ENCODE results near the gene GDI1. TPM values are rescaled to one million over a fixed set of nuclear protein-coding genes. Genes with fewer than 3 reads are reported as not detected.
"Not testable (repeated sequence)": the region's sequence is repeated elsewhere in the genome, so short reads cannot be mapped to it uniquely, and the experiment has no call there.

GDI1 gene
- total RNA-seq, 1 donor from 2014 or later: 152 TPM

GRCh38 chrX:154397888-154398667 is 38.9 kb upstream of the GDI1 start, which contains the start of gene RPL10:
Gene RPL10, plus strand, starts transcription at chrX:154398377. Its CDS starts 143 bp downstream, at chrX:154398520.
- H3K9me3 Mint-ChIP-seq (ENCODE audit: unreplicated experiment): no peaks in the 10 kb centered on the region

GRCh38 chrX:154398668-154399526 is 38.1 kb upstream of the GDI1 start:
- H3K9me3 Mint-ChIP-seq (ENCODE audit: unreplicated experiment): no peaks in the 10 kb centered on the region
- H3K27ac Mint-ChIP-seq (ENCODE audit: unreplicated experiment): peak overlapping the region; percentile 99
- peak; percentile 79 for TF ChIP-seq CTCF (IDR thresholded peaks at IDR 0.05)
- no peaks in the 10 kb centered on the region for H3K27me3 Mint-ChIP-seq (ENCODE audit: unreplicated experiment)
- peaks cover 15% of the 10 kb centered on the region for H3K4me1 Mint-ChIP-seq (ENCODE audit: unreplicated experiment)
- peak; percentile 94 for DNase-seq (ENCODE audit: extremely low spot score, unreplicated experiment)
- H3K36me3 Mint-ChIP-seq (ENCODE audit: unreplicated experiment): peaks cover 13% of the 10 kb centered on the region
- H3K4me3 Mint-ChIP-seq (ENCODE audit: unreplicated experiment): peak overlapping the region; percentile 97

More at GRCh38 chrX:154397888-154398667, 38.9 kb upstream of the GDI1 start, which contains the start of gene RPL10:
- no peak for TF ChIP-seq CTCF (IDR thresholded peaks at IDR 0.05)
- Mint-ChIP-seq H3K27me3 (ENCODE audit: unreplicated experiment) (no peaks in the 10 kb centered on the region), H3K4me1 (ENCODE audit: unreplicated experiment) (peaks cover 15% of the 10 kb centered on the region), H3K4me3 (ENCODE audit: unreplicated experiment) (peak within 1 kb of the TSS; percentile 97), H3K36me3 (ENCODE audit: unreplicated experiment) (peaks cover 13% of the 10 kb centered on the region), H3K27ac (ENCODE audit: unreplicated experiment) (peak within 1 kb of the TSS; percentile 99)
- DNase-seq (ENCODE audit: extremely low spot score, unreplicated experiment): peak; percentile 98

GRCh38 chrX:154399527-154400368 is 37.2 kb upstream of the GDI1 start:
- Mint-ChIP-seq H3K4me1 (ENCODE audit: unreplicated experiment) (peaks cover 15% of the 10 kb centered on the region), H3K9me3 (ENCODE audit: unreplicated experiment) (no peaks in the 10 kb centered on the region), H3K4me3 (ENCODE audit: unreplicated experiment) (peak overlapping the region; percentile 97), H3K27ac (ENCODE audit: unreplicated experiment) (peak overlapping the region; percentile 99), H3K27me3 (ENCODE audit: unreplicated experiment) (no peaks in the 10 kb centered on the region), H3K36me3 (ENCODE audit: unreplicated experiment) (peaks cover 15% of the 10 kb centered on the region)
- TF ChIP-seq CTCF (IDR thresholded peaks at IDR 0.05): no peak
- no peak for DNase-seq (ENCODE audit: extremely low spot score, unreplicated experiment)

- not testable (repeated sequence) for H3K27me3 Mint-ChIP-seq (ENCODE audit: unreplicated experiment); H3K27ac Mint-ChIP-seq (ENCODE audit: unreplicated experiment); H3K9me3 Mint-ChIP-seq (ENCODE audit: unreplicated experiment); DNase-seq (ENCODE audit: extremely low spot score, unreplicated experiment)
- Mint-ChIP-seq H3K4me1 (ENCODE audit: unreplicated experiment) (peaks cover 15% of the 10 kb centered on the region), H3K36me3 (ENCODE audit: unreplicated experiment) (peaks cover 15% of the 10 kb centered on the region), H3K4me3 (ENCODE audit: unreplicated experiment) (peak overlapping the region; percentile 97)
Observed at GRCh38 chrX:154400369-154400817, 36.6 kb upstream of the GDI1 start.
